K562 (cell line): ENCODE results near the gene THAP2. TPM values are rescaled to one million over a fixed set of nuclear protein-coding genes. Genes with fewer than 3 reads are reported as not detected.

Experiments
- ATAC-seq: fragments of 200-7000 bp; cut with Tn5 transposase; 3 replicates; pipeline ENCODE4 v1.9.1; 2020; ENCODE audit warnings: moderate library complexity
- BruUV-seq: library from RNA; stranded (reverse); fragments of 400-500 nt; replicated peaks from 2 replicates; lab custom pipeline; 2021; lab: Mats Ljungman, UMichigan
- CTCF ChIA-PET: fragments of 300-600 bp; formaldehyde crosslinking; extraction: SDS; loops from one replicate; lab custom pipeline; 2021; ENCODE audit warnings: low intra/inter-chr PET ratio; lab: Yijun Ruan, JAX
- POLR2A ChIA-PET: fragments of 300-600, 350-650 bp; sonication (Branson Sonifier 250); formaldehyde crosslinking; extraction: SDS; loops from one replicate; lab custom pipeline; 2021; ENCODE audit warnings: antibody characterized with exemption, inconsistent platforms; lab: Yijun Ruan, JAX
- DNase-seq, 4 experiments: peaks; one replicate each; pipeline versions ENCODE4 v3.0.0 to v3.0.0-alpha.2; 2011 to 2018; ENCODE audit warnings: low spot score in 3 of 4, mixed read lengths in 3 of 4; ENCODE audit errors: extremely low read depth in 1 of 4
- FAIRE-seq: peaks from 2 replicates; lab custom pipeline; 2011; peaks lifted over from hg19 to GRCh38; lab: Jason Lieb, UNC
- H2AFZ ChIP-seq: 2 replicates; pipeline ENCODE4 v1.6.0; 2011; ENCODE audit warnings: low read depth, low read length, control low read depth, inconsistent platforms
- H3K27ac ChIP-seq: fragments of 200-600 bp; 3 replicates; pipeline ENCODE4 v1.8.0; 2011; ENCODE audit warnings: low read depth, mild to moderate bottlenecking, control low read depth, inconsistent platforms, low read length, moderate library complexity, mixed read lengths; ENCODE audit errors: extremely low read depth
- H3K27me3 ChIP-seq, 2 experiments: fragments of 300-600 bp in 1 of 2; 2 replicates in 1 of 2; 3 replicates in 1 of 2; pipeline versions ENCODE4 v1.6.0 to v1.8.0; 2011; ENCODE audit warnings: inconsistent platforms in 2 of 2, low read length in 2 of 2, mild to moderate bottlenecking in 1 of 2, mixed read lengths in 1 of 2, moderate library complexity in 1 of 2; ENCODE audit not compliant: control insufficient read depth in 2 of 2, insufficient read depth in 2 of 2
- H3K36me3 ChIP-seq: fragments of 300-600 bp; 3 replicates; pipeline ENCODE4 v1.8.0; 2011; ENCODE audit warnings: mild to moderate bottlenecking, low read length, inconsistent platforms; ENCODE audit not compliant: control insufficient read depth, insufficient read depth
- H3K4me1 ChIP-seq, 2 experiments: fragments of 200-600 bp in 1 of 2; replicated peaks in 1 of 2; 2 replicates in 1 of 2; 3 replicates in 1 of 2; pipeline versions ENCODE4 v1.5.1 to v1.8.0; 2011; ENCODE audit warnings: inconsistent platforms in 2 of 2, low read length in 2 of 2, mild to moderate bottlenecking in 1 of 2, mixed read lengths in 1 of 2, moderate library complexity in 1 of 2; ENCODE audit not compliant: control insufficient read depth in 2 of 2, insufficient read depth in 2 of 2
- H3K4me2 ChIP-seq: 2 replicates; pipeline ENCODE4 v1.6.1; 2011; ENCODE audit warnings: low read length, control low read depth, inconsistent platforms, mixed read lengths; ENCODE audit not compliant: insufficient read depth
- H3K4me3 ChIP-seq: fragments of 200-600 bp; sonication (generic), shearing (Covaris generic); 2 replicates; pipeline ENCODE4 v1.5.1; 2016; ENCODE audit warnings: control low read depth, inconsistent platforms
- H3K79me2 ChIP-seq: fragments of 200-600 bp; 3 replicates; pipeline ENCODE4 v1.8.0; 2011; ENCODE audit warnings: low read length, inconsistent platforms; ENCODE audit not compliant: control insufficient read depth, insufficient read depth
- H3K9ac ChIP-seq, 2 experiments: 2 replicates each; pipeline versions ENCODE4 v1.6.0 to v1.6.1; 2011; ENCODE audit warnings: low read depth in 2 of 2, low read length in 2 of 2, control low read depth in 1 of 2, inconsistent platforms in 1 of 2, mild to moderate bottlenecking in 1 of 2, mixed read lengths in 1 of 2; ENCODE audit not compliant: insufficient read depth in 1 of 2
- H3K9me1 ChIP-seq: one replicate; pipeline ENCODE4 v1.6.0; 2011; ENCODE audit warnings: inconsistent platforms, mild to moderate bottlenecking, low read length, moderate library complexity; ENCODE audit not compliant: control insufficient read depth, insufficient read depth
- H3K9me3 ChIP-seq: replicated peaks from 2 replicates; pipeline ENCODE4 v1.5.1; 2011; ENCODE audit warnings: low read depth, low read length, inconsistent platforms; ENCODE audit not compliant: control insufficient read depth, insufficient read depth
- H4K20me1 ChIP-seq: replicated peaks from 2 replicates; pipeline ENCODE4 v1.6.1; 2011; ENCODE audit warnings: low read length, inconsistent platforms, mixed read lengths; ENCODE audit not compliant: control insufficient read depth, insufficient read depth
- HSF4 ChIP-seq: fragments of 250-450 bp; sonication (Bioruptor Pico); IDR thresholded peaks from 2 replicates; pipeline ENCODE4 v2.1.2; 2022; ENCODE audit warnings: mild to moderate bottlenecking, moderate library complexity, borderline replicate concordance
- PBX2 ChIP-seq, 2 experiments: IDR thresholded peaks in 1 of 2; conservative IDR thresholded peaks in 1 of 2; 2 replicates each; pipeline ENCODE4 v1.6.1; 2016; ENCODE audit warnings: low read depth in 2 of 2, mild to moderate bottlenecking in 1 of 2, missing compliant biosample characterization in 1 of 2, missing genetic modification characterization in 1 of 2, moderate library complexity in 1 of 2
- POLR2G ChIP-seq: fragments of 200-400 bp; formaldehyde crosslinking; IDR thresholded peaks from 2 replicates; pipeline ENCODE4 v1.6.1; 2017; ENCODE audit warnings: low read depth, mild to moderate bottlenecking, antibody characterized with exemption, low read length, moderate library complexity
- YBX1 ChIP-seq: fragments of 450-650 bp; IDR thresholded peaks from 2 replicates; pipeline ENCODE4 v1.7.1; 2016; ENCODE audit warnings: mild to moderate bottlenecking
- ZFP30 ChIP-seq: fragments of 250-450 bp; sonication (Bioruptor Pico); IDR thresholded peaks from 2 replicates; pipeline ENCODE4 v1.8.0; 2022; ENCODE audit warnings: moderate library complexity, mild to moderate bottlenecking, inconsistent platforms, borderline replicate concordance
- ZNF655 ChIP-seq: fragments of 250-450 bp; sonication (Bioruptor Pico); IDR thresholded peaks from 2 replicates; pipeline ENCODE4 v1.5.0; 2021
- WGBS: fragments of 100-300 bp; shearing (Covaris generic); methylation state at CpG from one replicate; pipeline ENCODE4 v1.1.6; 2016; ENCODE audit warnings: low coverage, mixed read lengths; ENCODE audit not compliant: insufficient coverage; ENCODE audit errors: missing lambda C conversion rate; 5-methylcytosine and 5-hydroxymethylcytosine counted together
- in situ Hi-C: fragments of 300-500 bp; cut with MboI; formaldehyde crosslinking; loops from 4 replicates; pipeline ENCODE4 v1.15.0; 2018; ENCODE audit warnings: inconsistent platforms, mixed read lengths
- intact Hi-C: fragments of 100-400 bp; cut with micrococcal nuclease; formaldehyde crosslinking; loops from 2 replicates; pipeline ENCODE4 v1.14.2; 2022
- polyA plus RNA-seq, 8 experiments: library from polyadenylated mRNA; depleted of rRNA in 4 of 8; stranded (reverse) in 5 of 8; unstranded in 3 of 8; fragments of >200 nt; fragmentation: Nextera tagmentation in 2 of 8; fragmentation: Illumina TruSeq in 1 of 8; extraction: Ambion mirVana in 2 of 8; extraction: Trizol in 1 of 8; gene quantifications; 2 replicates each; pipeline versions ENCODE4 v1.2.1 to v1.2.3, GENCODE V29; 2011 to 2014; ENCODE audit warnings: inconsistent platforms in 1 of 8, missing spikeins in 1 of 8
- total RNA-seq, 7 experiments: library from RNA; depleted of rRNA in 6 of 7; stranded (reverse); fragments of >200 nt in 6 of 7; fragmentation: Illumina TruSeq in 2 of 7; extraction: Trizol in 2 of 7; gene quantifications; 2 replicates each; pipeline versions ENCODE4 v1.2.1 to v1.2.3, GENCODE V29; 2011 to 2021; ENCODE audit warnings: low replicate concordance in 1 of 7

The THAP2 gene
- total and polyA plus RNA-seq, 9 of the 15 experiments (the other 6 are each of a cell fraction or from before 2014, with no cell fraction given): 1.8 to 18.9 (median 7.3) TPM

GRCh38 chr12:71640316-71640715 is 23.8 kb upstream of the THAP2 start:
- BruUV-seq: no TSS peak
- in situ Hi-C loops: loop anchor here (10.0 kb wide), 1 partner anchor 104 kb away; no protein-coding TSS in a partner anchor
- POLR2A ChIA-PET: interaction anchor here (0.6 to 1.0 kb wide), 2 partner anchors 17 to 19 kb away, joined by 3 read pairs; no protein-coding TSS in a partner anchor
- TF ChIP-seq YBX1: no peak
- TF ChIP-seq PBX2 (CRISPR knock-in tag; IDR thresholded peaks at IDR 0.05; ENCODE audit: low read depth): no peak
- no peak for TF ChIP-seq PBX2 (tag; conservative IDR thresholded peaks at IDR 0.05; ENCODE audit: low read depth)
- 0 out of 2 replicates have a peak, but pooled peaks have one; percentile 15 for TF ChIP-seq POLR2G
- no peak for TF ChIP-seq ZFP30 (CRISPR knock-in tag)
- no peak for TF ChIP-seq HSF4 (CRISPR knock-in tag)
- TF ChIP-seq ZNF655 (CRISPR knock-in tag): no peak
- peak; percentile 17; the same call in 2 of the 3 replicates for ATAC-seq
- DNase-seq: no peak
- Histone ChIP-seq H3K4me3 (no peak overlapping the region), H3K27ac (no peak overlapping the region), H4K20me1 (no peaks in the 10 kb centered on the region), H3K9ac (peak overlapping the region in 1 of 2 experiments; percentile 35; a peak in 1 of 4 replicates), H3K4me2 (no peak overlapping the region), H3K9me3 (no peaks in the 10 kb centered on the region), H3K79me2 (no peaks in the 10 kb centered on the region; the same call in 2 of the 3 replicates), H3K4me1 (peaks cover 0 to 4% of the 10 kb centered on the region in 2 experiments; a peak in 2 of 5 replicates), H2AFZ (no peak overlapping the region), H3K27me3 (no peaks in the 10 kb centered on the region), H3K9me1 (peaks cover 3% of the 10 kb centered on the region), H3K36me3 (peaks cover 96% of the 10 kb centered on the region)
- no peak for FAIRE-seq
- WGBS: 100% methylated on average over 2 of the region's 2 CpGs
- intact Hi-C loops: no loop called here
- CTCF ChIA-PET: interaction anchor here (1.6 kb wide), 1 partner anchor 106 kb away, joined by 8 read pairs; no protein-coding TSS in a partner anchor
